NCI-H1105 (cell line): ENCODE data around the gene CNNM1.

Experiments used
- DNase-seq: peaks from one replicate; lab custom pipeline; 2025; lab: John Stamatoyannopoulos, UW

CNNM1 gene

DNA sequence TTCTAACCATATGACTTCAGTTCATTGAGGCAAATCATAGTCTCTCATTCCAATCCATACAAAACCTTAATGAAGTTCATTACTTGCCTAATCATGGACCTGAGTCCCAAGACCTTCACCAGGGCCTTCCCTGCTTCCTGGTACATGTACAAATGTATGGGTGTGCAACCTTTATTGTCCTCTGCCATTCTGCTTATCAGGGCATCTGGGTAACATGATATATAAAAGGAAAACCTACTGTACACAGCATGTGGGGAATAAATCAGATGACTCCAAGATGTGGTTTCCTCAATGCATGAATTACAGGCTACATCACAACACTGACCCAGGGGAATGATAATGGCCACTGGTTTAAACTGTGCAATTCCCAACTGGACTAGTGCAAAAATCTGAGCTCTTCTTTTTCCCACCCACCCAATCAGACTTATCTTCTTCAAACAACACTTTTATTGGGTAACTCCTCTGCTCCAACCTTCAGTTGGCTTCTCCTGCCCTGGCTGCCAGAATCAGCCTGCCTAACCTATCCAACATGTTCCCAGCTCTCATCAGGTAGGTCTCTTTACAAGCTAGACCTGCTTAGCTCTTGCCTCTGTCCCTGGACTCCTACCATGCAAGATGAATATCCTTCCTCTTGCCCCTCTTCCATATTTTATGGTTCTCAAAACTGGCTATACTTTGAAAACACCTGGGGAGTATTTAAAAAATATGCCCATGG is 89.9 kb downstream of the CNNM1 start:
- no peak for DNase-seq

DNA sequence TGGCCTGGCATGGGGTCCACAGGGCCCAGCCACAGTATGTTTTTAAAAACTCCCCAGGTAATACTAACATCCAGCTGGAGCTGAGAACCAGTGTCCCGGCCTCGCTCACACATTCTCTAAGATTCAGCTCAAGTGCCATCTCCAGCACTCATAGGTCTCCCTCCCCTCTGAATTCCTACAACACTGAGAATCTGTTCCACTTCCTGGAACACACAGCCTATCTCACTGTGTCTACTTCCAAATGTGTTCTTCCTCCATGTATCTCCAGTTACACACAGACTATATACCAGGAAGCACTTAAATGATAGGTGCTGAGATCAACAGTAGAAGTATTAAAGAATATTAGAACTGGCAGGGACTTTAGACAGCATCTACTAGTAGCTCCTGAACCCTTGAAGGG is 90.5 kb downstream of the CNNM1 start:
- DNase-seq = no peak

DNA sequence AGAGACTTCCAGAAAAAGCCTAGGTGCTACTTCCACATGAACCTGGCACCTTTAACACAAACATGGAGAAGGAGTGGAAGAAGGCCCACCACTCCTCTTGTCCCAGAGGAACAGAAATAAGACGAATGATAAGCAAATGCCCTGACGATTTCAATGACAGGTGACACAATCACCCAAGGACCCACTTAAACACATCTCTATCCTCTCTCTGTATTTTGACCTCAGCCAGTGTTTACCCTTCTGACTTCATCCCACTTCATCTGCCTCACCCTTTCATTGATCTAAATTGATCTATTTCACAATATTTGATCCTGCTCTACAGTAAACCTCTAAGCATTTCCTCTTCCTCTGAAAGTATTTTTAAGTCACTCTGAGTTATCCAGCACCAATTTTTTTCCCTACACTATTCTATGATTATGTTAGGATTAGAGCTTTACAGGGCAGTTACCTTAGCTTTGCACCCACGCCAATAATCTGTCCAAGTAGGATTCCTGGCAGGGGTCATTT is 92.1 kb downstream of the CNNM1 start:
- no peak for DNase-seq

DNA sequence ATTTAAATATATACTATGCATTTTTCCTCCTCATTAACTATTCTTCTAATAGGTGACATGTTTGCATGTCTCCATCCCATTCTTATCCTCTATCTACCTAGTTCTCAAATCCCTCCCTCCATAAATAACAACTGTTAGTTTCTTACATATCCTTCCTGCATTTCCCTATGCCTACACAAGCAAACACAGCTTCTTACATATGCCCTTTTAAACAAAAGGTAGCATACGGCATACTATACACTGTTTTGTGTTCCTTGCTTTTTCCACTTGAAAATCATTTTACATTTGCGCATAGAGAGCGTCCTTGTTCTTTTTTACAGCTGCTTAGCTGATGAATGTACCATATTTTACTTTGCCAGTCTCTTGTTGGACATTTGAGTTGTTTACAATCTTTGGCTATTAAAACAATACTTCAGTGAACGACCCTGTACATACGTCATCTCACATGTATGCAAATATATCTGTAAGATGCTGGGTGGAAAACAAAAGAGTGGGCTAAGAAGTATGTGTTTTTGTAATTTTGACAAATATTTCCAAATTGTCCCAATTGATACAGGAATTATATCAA is 93.5 kb downstream of the CNNM1 start:
- DNase-seq = no peak

DNA sequence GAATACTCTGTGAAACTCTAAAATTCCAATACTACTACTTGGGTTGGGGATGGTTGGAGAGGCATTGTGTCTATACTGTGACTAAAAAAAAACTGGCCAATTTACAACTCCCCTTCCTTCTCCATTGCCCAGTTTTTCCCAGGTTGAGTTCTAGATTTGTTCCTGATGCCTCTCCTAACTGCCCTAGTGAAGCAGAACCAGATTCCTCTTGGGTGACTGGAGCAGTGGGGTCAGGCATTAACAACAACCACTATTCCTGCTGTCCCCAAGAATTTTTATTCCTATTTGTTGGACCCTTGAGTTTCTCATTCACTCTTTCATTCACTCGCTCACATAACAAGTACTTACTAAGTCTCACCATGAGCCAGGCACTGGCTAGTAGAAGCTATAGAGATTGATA is 95.5 kb downstream of the CNNM1 start:
- no peak for DNase-seq

DNA sequence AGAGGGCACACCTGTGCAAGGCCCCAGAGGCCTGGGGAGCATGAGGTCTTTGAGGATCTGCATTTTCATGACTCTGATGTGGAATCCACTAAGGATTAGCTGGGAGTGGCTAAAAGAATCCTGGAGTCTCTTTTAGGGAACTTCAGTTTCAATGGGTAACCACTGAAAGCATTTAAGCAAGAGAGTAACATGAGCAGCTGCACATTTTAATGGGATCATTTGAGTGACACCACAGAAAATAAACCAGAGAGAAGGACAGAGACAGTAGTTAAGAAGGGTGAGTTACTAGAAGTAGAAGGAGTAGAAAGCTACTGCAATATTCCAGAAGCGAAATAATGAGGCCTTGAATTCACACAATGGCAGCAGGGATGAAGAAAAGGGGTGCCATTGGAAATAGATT is 96.0 kb downstream of the CNNM1 start:
- DNase-seq = no peak

DNA sequence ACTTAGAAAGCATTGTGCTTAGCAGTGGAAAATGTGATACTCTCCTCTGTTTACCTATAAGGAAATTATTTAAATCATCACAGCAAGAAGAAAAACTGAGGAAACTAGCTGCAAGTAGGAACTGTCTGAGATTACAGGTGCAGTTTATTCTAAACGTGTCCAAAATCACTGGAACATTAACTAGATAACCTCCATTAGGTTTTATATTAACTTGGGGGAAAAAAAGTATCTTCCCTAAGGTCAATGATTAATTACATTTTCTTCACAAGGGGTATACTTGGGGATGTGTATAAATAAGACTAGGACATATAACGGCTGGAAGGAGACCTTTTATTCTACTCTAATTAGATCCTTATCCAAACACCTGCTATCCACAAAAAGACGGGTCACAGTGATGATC is 97.5 kb downstream of the CNNM1 start:
- no peak for DNase-seq

DNA sequence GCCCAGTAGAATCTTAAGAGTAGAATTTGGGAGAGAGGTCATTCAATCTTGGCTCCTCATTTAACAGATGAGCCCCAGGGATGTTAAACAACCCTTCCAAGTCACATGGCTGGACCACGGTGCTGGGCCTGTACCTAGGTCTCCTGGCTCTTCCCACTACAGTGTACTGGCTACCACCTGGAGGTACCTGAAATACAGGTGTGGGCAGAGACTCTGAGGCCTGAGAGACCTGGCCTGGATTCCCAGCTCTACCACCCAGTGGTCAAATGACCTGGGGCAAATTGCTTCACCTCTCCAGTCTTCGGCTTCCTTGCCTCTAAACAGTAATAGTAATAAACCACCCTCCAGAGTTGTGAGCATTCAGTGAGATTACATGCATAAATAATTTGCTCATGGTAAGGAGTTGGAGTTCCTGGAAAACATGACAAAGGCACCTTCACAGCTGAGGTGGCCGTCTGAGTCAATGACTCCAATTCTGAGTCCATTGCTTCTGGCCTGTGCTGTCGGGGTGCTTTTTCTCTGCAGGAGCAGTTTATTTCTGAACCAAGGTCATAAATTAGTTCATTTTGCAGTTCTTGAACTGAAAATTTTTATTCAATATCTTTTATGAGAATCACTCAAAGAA is 98.5 kb downstream of the CNNM1 start:
- no peak for DNase-seq

DNA sequence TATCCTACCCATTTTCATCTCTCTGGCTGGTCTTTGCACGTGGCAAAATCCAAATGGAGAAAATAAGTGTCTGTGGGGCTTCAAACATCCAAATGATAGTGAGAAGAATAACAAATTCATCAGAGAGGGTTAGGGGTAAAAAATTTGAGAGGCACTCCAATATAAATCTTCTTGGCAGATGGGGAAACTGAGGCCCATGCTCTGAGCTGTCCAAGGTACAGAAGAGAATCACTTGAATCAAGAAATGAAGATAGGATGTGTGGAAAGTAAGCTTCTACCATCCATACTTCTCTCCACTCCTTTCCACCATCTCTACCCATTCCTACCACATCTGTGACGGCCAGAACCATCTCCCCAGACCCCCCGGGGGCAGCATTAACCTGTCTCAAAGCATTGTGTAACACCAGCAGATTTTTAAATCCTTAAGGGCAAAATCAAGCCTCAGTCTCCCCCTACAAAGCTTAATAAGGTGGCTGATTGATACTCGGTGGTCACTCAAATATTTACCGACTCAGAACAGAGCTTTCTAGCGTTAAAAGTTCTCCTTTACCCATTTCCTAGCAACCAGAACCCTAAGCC is 100.5 kb downstream of the CNNM1 start:
- DNase-seq = no peak

DNA sequence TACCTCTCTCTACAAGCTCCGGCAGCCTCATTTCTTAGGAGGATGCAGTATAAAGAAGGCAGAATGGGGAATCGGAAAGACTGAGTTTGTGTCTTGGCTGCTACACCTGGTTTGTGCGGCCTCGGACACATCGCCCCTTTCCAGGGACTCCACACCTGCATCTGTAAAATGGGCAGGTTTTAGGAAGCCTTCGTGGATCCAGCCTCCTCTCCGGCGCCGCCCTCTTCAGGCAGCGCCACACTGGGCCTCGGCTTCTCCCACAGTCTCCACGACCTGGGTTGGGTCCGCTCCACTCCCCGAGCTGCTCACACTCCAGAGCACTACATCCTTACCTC is 100.9 kb downstream of the CNNM1 start:
- no peak for DNase-seq

DNA sequence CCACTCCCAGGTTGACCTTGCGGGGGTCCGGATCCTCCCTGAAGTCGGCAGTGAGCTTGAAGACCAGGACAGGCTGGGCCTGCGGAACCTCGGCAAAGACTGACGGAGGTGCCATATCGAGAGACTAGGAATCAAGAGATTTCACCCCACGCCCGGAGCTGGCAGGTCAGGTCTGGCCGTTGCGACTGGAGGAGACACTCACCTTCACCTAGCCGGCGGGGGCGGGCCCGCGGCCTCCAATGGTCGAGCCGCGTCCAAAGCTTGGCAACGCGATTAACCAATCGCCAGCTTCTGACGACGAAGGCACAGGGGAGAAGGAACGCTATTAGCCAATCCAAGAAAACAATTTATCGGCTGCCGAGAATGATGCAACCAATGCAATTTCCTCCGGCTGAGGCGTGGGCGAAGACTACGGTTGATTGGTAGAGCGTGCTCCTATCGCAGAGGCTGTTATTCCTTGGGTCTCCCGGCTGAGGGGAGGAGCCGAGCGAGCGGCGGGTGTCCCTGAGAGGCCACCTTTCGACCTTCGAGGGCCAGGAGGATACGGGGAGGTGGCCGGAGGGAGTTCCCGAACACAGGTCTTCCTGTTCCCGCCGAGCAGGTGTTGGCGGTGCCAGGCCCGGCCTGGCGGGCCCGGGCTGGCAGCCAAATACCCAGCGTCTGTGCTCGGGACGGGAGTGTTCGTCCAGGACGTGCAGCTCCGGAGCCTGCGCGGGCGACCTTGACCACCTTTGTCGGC is 101.5 kb downstream of the CNNM1 start, which contains the start of gene GOT1:
Gene GOT1 (minus strand): TSS at position 174 of the 739 bp plus-strand sequence. CDS start 59 bp downstream, at position 115.
- peak; percentile 98 for DNase-seq

DNA sequence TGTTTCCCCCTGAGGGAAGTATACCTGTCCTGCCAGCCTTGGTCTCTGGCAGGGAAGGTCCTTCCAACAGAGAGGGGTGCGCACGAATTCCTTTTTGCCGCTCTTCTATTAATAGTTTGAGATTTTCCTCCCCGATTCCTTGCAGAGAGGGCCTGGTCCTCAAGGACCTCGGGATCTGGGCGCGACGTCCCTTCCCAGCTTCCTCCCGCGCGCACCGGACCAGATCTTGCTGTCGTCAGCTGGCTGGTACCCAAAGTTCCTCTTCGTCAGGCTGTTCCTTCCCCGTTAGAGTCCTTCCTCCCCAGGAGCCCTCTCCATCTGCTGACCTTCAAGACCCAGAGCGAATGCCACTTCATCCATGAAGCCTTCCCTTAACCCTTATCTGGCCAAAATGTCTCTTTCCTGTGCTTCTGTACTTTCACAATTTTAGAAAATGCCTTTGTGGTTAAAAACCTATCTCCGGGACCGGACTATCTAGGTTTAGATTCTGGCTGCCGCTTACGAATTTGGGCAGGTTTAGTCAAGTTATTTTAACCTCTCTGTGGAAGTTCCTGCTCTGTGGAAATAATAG is 102.1 kb downstream of the CNNM1 start:
- DNase-seq = no peak

DNA sequence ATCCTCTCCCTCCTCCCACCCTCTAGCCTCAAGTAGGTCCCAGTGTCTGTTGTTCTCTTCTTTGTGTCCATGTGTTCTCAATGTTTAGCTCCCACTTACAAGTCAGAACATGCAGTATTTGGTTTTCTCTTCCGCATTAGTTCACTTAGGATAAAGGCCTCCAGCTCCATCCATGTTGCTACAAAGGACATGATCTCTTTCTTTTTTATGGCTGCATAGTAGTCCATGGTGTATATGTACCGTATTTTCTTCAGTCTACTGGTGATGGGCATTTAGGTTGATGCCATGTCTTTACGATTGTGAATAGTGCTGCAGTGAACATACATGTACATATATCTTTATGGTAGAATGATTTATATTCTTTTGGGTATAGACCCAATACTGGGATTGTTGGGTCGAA is 102.9 kb downstream of the CNNM1 start:
- DNase-seq = no peak

DNA sequence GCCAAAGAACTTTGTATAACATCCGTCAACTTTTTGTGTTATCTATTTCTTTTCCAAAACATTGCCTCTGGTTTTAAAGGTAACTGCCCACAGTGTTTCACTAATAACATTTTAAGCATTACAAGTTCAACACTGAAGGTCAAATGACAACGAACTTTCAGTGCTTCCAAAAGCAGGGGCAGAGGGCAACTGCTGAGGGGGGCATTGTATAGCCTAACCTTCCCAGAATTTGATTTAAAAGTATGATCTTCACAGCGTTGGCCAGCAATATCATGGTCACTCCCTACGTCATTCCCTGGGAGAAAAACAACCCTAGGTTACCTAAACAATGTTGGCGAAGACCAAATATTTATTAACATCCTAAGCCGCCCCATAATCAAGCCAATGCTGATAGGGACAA is 103.7 kb downstream of the CNNM1 start:
- DNase-seq = no peak

DNA sequence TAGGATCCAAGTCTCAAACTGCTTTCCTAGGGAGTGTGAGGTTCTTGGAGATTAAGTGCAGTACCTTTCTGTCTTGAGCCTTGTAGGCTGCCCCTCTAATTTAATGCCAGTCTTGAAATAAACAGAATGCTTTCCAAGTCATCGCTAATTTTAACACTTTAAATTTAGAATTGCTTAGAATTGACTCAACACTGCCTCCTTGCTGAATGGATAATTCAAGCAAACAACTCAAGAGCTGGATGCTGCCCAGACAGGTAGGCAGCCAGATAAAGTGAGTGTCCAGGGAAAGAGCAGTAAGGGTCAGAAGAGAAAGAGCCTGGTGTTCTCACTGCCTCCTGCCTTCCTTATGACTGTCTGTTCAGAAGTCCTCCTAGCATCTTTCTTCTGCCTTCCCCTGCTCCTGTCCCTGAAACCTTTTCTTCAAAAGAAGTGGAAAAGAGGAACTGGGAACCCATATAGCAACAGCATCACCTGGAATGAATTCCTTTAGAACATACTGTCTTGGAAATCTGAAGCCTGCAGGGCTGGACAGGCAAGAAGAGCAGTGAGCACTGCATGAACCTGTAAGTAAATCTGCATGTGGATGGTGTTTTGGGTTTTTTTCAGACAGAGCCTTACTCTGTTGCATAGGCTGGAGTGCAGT is 104.3 kb downstream of the CNNM1 start:
- DNase-seq = no peak

DNA sequence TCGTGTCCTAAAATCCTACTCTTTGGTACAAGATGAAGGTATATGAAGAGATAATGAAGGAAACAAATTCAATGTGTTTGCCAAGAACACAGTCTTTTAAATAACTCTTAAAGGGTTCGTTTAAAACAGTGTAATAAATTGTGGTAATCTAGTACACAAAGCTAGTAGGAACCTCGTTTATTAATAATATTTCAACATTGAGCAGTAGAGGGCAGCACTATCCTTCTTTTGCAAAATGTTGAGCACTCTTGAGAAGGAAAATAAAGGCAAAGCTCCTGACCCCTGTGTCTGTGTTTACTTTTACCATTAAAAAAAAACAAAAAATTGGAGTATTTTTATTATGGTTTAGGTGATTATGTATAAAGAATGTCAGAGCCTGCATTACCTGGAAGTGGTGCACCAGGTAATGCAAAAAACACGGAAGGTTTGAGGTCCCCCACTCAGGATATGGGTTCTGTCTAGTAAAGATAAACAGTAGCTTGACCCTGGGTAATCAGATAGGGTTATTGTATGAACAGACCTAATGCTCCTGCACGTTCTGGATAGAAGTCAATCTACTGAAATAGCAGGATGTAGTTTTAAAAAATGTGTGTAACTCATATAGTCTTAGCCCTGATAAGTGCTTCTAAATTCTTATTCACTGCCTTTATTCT is 107.0 kb downstream of the CNNM1 start:
- DNase-seq = peak; percentile 30

DNA sequence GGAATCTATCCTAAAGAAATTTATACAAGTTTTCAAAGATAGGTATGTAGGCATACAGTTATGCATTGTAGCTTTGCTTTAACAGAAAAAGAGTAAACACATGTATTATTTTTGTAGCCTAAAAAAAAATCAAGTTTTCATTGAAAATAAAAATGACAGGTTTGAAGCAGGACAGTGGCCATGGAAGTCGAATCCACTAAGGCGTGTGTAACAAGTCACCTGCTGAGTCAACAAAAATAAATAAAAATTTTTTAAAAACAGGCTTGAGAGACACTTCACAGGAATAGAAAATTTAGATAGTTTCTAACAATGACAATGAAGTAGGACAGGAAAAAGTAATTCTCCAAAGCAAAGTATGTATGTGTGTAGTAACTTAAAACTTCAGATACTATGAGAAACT is 109.7 kb downstream of the CNNM1 start:
- no peak for DNase-seq

DNA sequence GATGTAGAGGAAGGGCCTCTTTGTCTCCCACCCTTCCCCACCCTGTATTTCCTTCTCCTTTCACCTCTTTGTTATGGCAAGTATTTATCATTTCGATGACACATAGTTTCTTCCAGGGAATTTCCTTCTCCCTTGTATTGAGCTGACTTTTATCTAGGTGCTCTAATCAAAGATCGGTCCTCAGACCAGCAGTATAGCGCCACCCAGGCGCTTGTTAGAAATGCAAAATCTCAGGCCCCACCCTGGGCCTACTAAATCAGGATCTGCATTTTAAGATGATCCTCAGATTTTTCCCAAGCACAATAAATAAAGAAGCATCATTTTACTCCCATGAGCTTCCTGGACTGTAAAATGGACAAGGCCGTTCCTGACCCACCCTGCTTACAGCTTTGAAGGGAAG is 113.2 kb downstream of the CNNM1 start:
- DNase-seq = no peak

DNA sequence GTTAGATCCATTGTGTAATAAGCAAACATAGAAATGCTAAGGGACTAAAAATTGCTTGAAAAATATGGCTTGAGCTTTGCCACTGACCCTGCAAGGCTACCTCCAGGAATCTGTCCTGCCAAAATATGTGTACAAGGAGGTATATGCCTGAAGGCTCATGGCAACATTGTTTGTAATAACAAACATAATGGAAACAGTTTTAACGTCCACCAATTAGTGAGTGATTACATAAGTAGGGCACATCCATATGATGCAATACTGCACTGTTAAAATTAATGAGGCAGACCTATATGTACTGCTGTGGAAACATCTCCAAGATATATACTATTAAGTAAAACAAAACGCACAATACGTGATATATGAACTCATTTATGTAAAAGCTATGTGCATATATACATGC is 114.3 kb downstream of the CNNM1 start:
- DNase-seq = no peak
